GM12878 (cell line): ENCODE data around the gene KRT7.

ENCODE experiments used
- EGR1 ChIP-seq, 2 experiments: IDR thresholded peaks; 1 replicate in 1 of 2; 2 replicates in 1 of 2; pipeline ENCODE4 v1.6.1; 2011 to 2012; ENCODE audit warnings: low read depth in 2 of 2, low read length in 2 of 2, borderline replicate concordance in 1 of 2, mild to moderate bottlenecking in 1 of 2, moderate library complexity in 1 of 2
- GABPA ChIP-seq: IDR thresholded peaks from 2 replicates; pipeline ENCODE4 v1.6.1; 2014; ENCODE audit warnings: antibody characterized with exemption, low read depth, mild to moderate bottlenecking, inconsistent platforms
- NFYA ChIP-seq: IDR thresholded peaks from 2 replicates; pipeline ENCODE4 v1.6.1; 2011; ENCODE audit warnings: low read depth, mild to moderate bottlenecking, low read length, improper control_type of control experiment, borderline replicate concordance
- POLR2A ChIP-seq: IDR thresholded peaks from 2 replicates; pipeline ENCODE4 v1.6.1; 2011; ENCODE audit warnings: low read depth, mild to moderate bottlenecking, low read length
- POU2F2 ChIP-seq: IDR thresholded peaks from 3 replicates; pipeline ENCODE4 v1.6.1; 2011; ENCODE audit warnings: low read depth, mild to moderate bottlenecking, low read length, borderline replicate concordance
- RAD21 ChIP-seq: IDR thresholded peaks from 2 replicates; pipeline ENCODE4 v1.6.1; 2011; ENCODE audit warnings: mild to moderate bottlenecking, low read depth, low read length, moderate library complexity; ENCODE audit not compliant: insufficient read depth
- RELA ChIP-seq: fragments of 450-650 bp; IDR thresholded peaks from 2 replicates; pipeline ENCODE4 v1.8.0; 2014; ENCODE audit warnings: borderline replicate concordance; ENCODE audit not compliant: partially characterized antibody
- SIX5 ChIP-seq: IDR thresholded peaks from 2 replicates; pipeline ENCODE4 v1.6.1; 2011; ENCODE audit warnings: mild to moderate bottlenecking, low read depth, low read length, moderate library complexity; ENCODE audit not compliant: severe bottlenecking
- ZNF274 ChIP-seq: IDR thresholded peaks from one replicate; pipeline ENCODE4 v1.8.0; 2011; ENCODE audit not compliant: insufficient read length, insufficient read depth
- ZZZ3 ChIP-seq: IDR thresholded peaks from 2 replicates; pipeline ENCODE4 v1.6.1; 2011; ENCODE audit warnings: low read depth; ENCODE audit not compliant: control insufficient read depth, insufficient read length
- TF ChIP-seq, protein P1 (sequence below), 3 experiments: IDR thresholded peaks in 2 of 3; conservative IDR thresholded peaks in 1 of 3; 2 replicates each; pipeline ENCODE4 v1.5.1; 2011; ENCODE audit warnings: low read depth in 3 of 3, low read length in 3 of 3, mild to moderate bottlenecking in 3 of 3, control low read depth in 2 of 3, moderate library complexity in 2 of 3, inconsistent platforms in 1 of 3, mixed read lengths in 1 of 3; ENCODE audit not compliant: control insufficient read depth in 2 of 3, insufficient read depth in 1 of 3; ENCODE audit errors: extremely low read depth in 1 of 3
- TF ChIP-seq, protein P2 (sequence below): fragments of 450-650 bp; IDR thresholded peaks from 2 replicates; pipeline ENCODE4 v1.6.1; 2017; ENCODE audit warnings: mild to moderate bottlenecking
- TF ChIP-seq, protein P3 (sequence below): IDR thresholded peaks from 2 replicates; pipeline ENCODE4 v1.6.1; 2011; ENCODE audit warnings: borderline replicate concordance, low read depth, mild to moderate bottlenecking, moderate library complexity, low read length; ENCODE audit not compliant: insufficient read depth, poor library complexity, severe bottlenecking

DNA sequence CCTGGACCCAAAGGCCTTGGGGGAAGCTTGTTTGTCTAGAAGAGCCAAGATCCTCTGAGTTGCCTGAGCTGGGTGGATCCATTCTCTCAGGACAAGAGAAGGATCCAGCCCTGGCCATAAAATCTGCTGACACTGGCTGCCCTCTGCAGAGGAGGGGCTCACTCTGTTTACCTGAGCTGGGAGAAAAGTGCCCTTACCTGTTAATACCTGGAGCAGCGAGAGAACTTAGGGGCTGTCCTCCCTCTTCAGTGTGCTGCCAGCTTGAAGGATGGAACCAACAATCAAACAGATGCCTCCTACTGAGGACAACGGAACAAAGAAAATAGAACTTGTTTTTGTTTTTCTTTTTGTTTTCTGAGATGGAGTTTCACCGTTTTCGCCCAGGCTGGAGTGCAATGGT lies 7.3 kb upstream of the KRT7 start:
- TF ChIP-seq, protein P1, sequence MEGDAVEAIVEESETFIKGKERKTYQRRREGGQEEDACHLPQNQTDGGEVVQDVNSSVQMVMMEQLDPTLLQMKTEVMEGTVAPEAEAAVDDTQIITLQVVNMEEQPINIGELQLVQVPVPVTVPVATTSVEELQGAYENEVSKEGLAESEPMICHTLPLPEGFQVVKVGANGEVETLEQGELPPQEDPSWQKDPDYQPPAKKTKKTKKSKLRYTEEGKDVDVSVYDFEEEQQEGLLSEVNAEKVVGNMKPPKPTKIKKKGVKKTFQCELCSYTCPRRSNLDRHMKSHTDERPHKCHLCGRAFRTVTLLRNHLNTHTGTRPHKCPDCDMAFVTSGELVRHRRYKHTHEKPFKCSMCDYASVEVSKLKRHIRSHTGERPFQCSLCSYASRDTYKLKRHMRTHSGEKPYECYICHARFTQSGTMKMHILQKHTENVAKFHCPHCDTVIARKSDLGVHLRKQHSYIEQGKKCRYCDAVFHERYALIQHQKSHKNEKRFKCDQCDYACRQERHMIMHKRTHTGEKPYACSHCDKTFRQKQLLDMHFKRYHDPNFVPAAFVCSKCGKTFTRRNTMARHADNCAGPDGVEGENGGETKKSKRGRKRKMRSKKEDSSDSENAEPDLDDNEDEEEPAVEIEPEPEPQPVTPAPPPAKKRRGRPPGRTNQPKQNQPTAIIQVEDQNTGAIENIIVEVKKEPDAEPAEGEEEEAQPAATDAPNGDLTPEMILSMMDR (IDR thresholded peaks at IDR 0.05 in 2 of 3, conservative IDR thresholded peaks at IDR 0.05 in 1 of 3; ENCODE audit: control insufficient read depth in 2 of 3, extremely low read depth in 1 of 3, insufficient read depth in 1 of 3, low read depth in 3 of 3, low read length in 3 of 3): no peak
- TF ChIP-seq ZNF274 (no peak), EGR1 (IDR thresholded peaks at IDR 0.05; ENCODE audit: borderline replicate concordance in 1 of 2, low read depth in 2 of 2, low read length in 2 of 2) (no peak), POLR2A (no peak), SIX5 (no peak), GABPA (no peak), RAD21 (no peak), POU2F2 (no peak), NFYA (no peak), RELA (no peak), ZZZ3 (no peak)
- TF ChIP-seq, protein P2, sequence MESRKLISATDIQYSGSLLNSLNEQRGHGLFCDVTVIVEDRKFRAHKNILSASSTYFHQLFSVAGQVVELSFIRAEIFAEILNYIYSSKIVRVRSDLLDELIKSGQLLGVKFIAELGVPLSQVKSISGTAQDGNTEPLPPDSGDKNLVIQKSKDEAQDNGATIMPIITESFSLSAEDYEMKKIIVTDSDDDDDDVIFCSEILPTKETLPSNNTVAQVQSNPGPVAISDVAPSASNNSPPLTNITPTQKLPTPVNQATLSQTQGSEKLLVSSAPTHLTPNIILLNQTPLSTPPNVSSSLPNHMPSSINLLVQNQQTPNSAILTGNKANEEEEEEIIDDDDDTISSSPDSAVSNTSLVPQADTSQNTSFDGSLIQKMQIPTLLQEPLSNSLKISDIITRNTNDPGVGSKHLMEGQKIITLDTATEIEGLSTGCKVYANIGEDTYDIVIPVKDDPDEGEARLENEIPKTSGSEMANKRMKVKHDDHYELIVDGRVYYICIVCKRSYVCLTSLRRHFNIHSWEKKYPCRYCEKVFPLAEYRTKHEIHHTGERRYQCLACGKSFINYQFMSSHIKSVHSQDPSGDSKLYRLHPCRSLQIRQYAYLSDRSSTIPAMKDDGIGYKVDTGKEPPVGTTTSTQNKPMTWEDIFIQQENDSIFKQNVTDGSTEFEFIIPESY: no peak
- TF ChIP-seq, protein P3, sequence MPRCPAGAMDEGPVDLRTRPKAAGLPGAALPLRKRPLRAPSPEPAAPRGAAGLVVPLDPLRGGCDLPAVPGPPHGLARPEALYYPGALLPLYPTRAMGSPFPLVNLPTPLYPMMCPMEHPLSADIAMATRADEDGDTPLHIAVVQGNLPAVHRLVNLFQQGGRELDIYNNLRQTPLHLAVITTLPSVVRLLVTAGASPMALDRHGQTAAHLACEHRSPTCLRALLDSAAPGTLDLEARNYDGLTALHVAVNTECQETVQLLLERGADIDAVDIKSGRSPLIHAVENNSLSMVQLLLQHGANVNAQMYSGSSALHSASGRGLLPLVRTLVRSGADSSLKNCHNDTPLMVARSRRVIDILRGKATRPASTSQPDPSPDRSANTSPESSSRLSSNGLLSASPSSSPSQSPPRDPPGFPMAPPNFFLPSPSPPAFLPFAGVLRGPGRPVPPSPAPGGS: no peak
